DND-41 (cell line): ENCODE measurements around the gene CPA4.

Experiments
- ATAC-seq: fragments of 200-7000 bp; cut with Tn5 transposase; 3 replicates; pipeline ENCODE4 v1.9.1; 2021; ENCODE audit warnings: low read depth; ENCODE audit not compliant: insufficient read depth
- DNase-seq: peaks from one replicate; pipeline ENCODE4 v3.0.0-alpha.2; 2020
- H2AFZ ChIP-seq: 2 replicates; pipeline ENCODE4 v1.6.0; 2012; ENCODE audit warnings: low read depth, low read length
- H3K27ac ChIP-seq: 2 replicates; pipeline ENCODE4 v1.5.1; 2012; ENCODE audit warnings: low read length, inconsistent platforms
- H3K27me3 ChIP-seq: fragments of 200-600 bp; sonication (generic); 2 replicates; pipeline ENCODE4 v1.6.0; 2012; ENCODE audit warnings: low read length, mild to moderate bottlenecking, inconsistent platforms; ENCODE audit not compliant: insufficient read depth, poor library complexity
- H3K36me3 ChIP-seq: 2 replicates; pipeline ENCODE4 v1.5.1; 2012; ENCODE audit warnings: low read length, inconsistent platforms; ENCODE audit not compliant: insufficient read depth
- H3K4me1 ChIP-seq: 2 replicates; pipeline ENCODE4 v1.5.1; 2012; ENCODE audit warnings: mild to moderate bottlenecking, low read length; ENCODE audit not compliant: insufficient read depth
- H3K4me2 ChIP-seq: 2 replicates; pipeline ENCODE4 v1.6.0; 2012; ENCODE audit warnings: mild to moderate bottlenecking, moderate library complexity, low read length, inconsistent platforms; ENCODE audit not compliant: insufficient read depth
- H3K4me3 ChIP-seq, 2 experiments: fragments of 200-600 bp in 1 of 2; shearing (Covaris generic) in 1 of 2; 2 replicates each; pipeline ENCODE4 v1.5.1; 2012 to 2016; ENCODE audit warnings: inconsistent platforms in 2 of 2, low read length in 2 of 2, mild to moderate bottlenecking in 2 of 2, low read depth in 1 of 2, moderate library complexity in 1 of 2
- H3K79me2 ChIP-seq: 2 replicates; pipeline ENCODE4 v1.6.0; 2012; ENCODE audit warnings: low read length, inconsistent platforms; ENCODE audit not compliant: insufficient read depth
- H3K9ac ChIP-seq: 2 replicates; pipeline ENCODE4 v1.6.0; 2012; ENCODE audit warnings: low read depth, mild to moderate bottlenecking, inconsistent platforms, low read length, moderate library complexity
- H3K9me3 ChIP-seq: 2 replicates; pipeline ENCODE4 v1.5.1; 2012; ENCODE audit warnings: low read length, moderate library complexity, mild to moderate bottlenecking, inconsistent platforms; ENCODE audit not compliant: insufficient read depth, severe bottlenecking
- H4K20me1 ChIP-seq: 2 replicates; pipeline ENCODE4 v1.6.0; 2012; ENCODE audit warnings: low read length; ENCODE audit not compliant: insufficient read depth
- EZH2 ChIP-seq: IDR thresholded peaks from 3 replicates; pipeline ENCODE4 v1.6.1; 2012; ENCODE audit warnings: borderline replicate concordance, low read depth, mild to moderate bottlenecking, moderate library complexity, low read length, inconsistent platforms; ENCODE audit not compliant: severe bottlenecking
- TF ChIP-seq, protein P1 (sequence below): IDR thresholded peaks from 2 replicates; pipeline ENCODE4 v1.5.1; 2012; ENCODE audit warnings: borderline replicate concordance, low read length, moderate library complexity, mild to moderate bottlenecking; ENCODE audit not compliant: poor library complexity, severe bottlenecking; ENCODE audit errors: extremely low read depth

Gene CPA4

GRCh38 chr7:130297628-130298543, 4.9 kb downstream of the CPA4 start:
- H3K79me2 ChIP-seq = no peaks in the 10 kb centered on the region
- H3K4me1 ChIP-seq = no peaks in the 10 kb centered on the region
- TF ChIP-seq, protein P1, sequence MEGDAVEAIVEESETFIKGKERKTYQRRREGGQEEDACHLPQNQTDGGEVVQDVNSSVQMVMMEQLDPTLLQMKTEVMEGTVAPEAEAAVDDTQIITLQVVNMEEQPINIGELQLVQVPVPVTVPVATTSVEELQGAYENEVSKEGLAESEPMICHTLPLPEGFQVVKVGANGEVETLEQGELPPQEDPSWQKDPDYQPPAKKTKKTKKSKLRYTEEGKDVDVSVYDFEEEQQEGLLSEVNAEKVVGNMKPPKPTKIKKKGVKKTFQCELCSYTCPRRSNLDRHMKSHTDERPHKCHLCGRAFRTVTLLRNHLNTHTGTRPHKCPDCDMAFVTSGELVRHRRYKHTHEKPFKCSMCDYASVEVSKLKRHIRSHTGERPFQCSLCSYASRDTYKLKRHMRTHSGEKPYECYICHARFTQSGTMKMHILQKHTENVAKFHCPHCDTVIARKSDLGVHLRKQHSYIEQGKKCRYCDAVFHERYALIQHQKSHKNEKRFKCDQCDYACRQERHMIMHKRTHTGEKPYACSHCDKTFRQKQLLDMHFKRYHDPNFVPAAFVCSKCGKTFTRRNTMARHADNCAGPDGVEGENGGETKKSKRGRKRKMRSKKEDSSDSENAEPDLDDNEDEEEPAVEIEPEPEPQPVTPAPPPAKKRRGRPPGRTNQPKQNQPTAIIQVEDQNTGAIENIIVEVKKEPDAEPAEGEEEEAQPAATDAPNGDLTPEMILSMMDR = no peak
- no peak for TF ChIP-seq EZH2
- no peaks in the 10 kb centered on the region for H3K36me3 ChIP-seq
- H3K4me2 ChIP-seq = no peak overlapping the region
- no peak for ATAC-seq
- no peak overlapping the region for H3K9ac ChIP-seq
- H4K20me1 ChIP-seq = no peaks in the 10 kb centered on the region
- H3K9me3 ChIP-seq = no peaks in the 10 kb centered on the region
- H2AFZ ChIP-seq = no peak overlapping the region
- H3K27me3 ChIP-seq = peaks cover 15% of the 10 kb centered on the region
- DNase-seq = no peak
- no peak overlapping the region for H3K4me3 ChIP-seq
- no peak overlapping the region for H3K27ac ChIP-seq

DNA sequence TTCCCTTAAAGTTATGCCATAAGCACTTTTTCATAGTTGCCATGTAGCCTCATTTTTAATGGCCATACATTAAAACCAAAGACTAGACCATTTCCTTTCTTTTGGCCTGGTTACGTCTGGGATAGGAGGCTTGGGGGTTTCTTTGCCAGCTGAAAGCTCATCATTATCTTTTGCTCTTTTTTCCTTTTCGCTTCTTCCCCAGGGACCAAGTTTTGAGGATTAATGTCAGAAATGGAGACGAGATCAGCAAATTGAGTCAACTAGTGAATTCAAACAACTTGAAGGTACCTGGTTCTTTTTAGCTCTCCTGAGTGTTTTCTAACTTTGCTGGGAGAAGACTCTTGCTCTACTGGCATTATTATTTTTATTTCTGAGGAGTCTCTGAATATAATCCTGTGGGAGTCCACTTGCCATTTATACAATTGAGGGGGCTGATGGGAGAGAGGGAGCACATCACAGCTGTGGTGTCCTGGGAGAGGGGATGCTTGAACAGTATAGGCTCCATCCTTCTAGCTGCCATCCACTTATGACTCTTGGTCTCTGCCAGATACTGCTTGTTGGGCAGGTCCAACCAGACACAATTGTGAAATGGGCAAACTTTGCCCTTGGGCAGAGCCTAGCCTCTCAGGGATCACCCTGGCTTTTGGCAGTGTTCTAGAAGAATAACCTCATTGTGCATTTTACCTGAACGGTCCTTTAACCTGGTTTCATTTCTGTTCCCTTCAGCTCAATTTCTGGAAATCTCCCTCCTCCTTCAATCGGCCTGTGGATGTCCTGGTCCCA, 5.8 kb downstream of the CPA4 start:
- H3K27ac ChIP-seq = no peak overlapping the region
- no peak overlapping the region for H3K4me3 ChIP-seq
- no peaks in the 10 kb centered on the region for H3K4me1 ChIP-seq
- H3K9me3 ChIP-seq = no peaks in the 10 kb centered on the region
- no peak for TF ChIP-seq EZH2
- TF ChIP-seq, protein P1 = no peak
- no peak overlapping the region for H3K9ac ChIP-seq
- DNase-seq = no peak
- H3K79me2 ChIP-seq = no peaks in the 10 kb centered on the region
- no peak overlapping the region for H2AFZ ChIP-seq
- peaks cover 15% of the 10 kb centered on the region for H3K27me3 ChIP-seq
- H3K36me3 ChIP-seq = no peaks in the 10 kb centered on the region
- no peak for ATAC-seq
- H3K4me2 ChIP-seq = no peak overlapping the region
- no peaks in the 10 kb centered on the region for H4K20me1 ChIP-seq

DNA sequence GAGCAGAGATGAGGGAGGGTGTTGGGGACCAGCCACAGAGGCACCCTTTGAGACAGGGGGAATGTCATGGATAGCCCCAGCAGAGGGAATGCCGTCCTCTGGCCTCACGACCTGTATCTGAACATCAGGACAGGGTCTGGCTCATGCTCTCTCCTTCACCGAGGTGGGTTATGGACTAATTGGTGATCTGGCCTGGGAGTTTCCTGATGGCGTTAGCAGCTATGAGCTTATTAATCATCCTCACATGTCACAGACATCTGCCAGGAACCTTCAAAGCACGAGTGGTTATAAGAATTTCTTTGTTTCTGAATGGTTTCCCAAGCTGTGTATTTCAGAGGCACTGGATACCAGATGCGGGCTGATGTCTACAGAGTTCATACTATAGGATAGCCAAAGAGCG, 6.9 kb downstream of the CPA4 start:
- DNase-seq = no peak
- Histone ChIP-seq H3K36me3 (no peaks in the 10 kb centered on the region), H3K9me3 (no peaks in the 10 kb centered on the region), H3K9ac (no peak overlapping the region), H3K27ac (no peak overlapping the region), H3K79me2 (no peaks in the 10 kb centered on the region), H3K27me3 (peaks cover 15% of the 10 kb centered on the region), H4K20me1 (no peaks in the 10 kb centered on the region), H3K4me1 (no peaks in the 10 kb centered on the region), H3K4me2 (no peak overlapping the region), H2AFZ (no peak overlapping the region), H3K4me3 (no peak overlapping the region)
- ATAC-seq = no peak
- TF ChIP-seq, protein P1 = no peak
- TF ChIP-seq EZH2 = no peak
